HEK293 (cell line): ENCODE results near the gene TBPL1.

ENCODE experiments used
- CTCF ChIP-seq: fragments of 450-650 bp; formaldehyde crosslinking; IDR thresholded peaks from 2 replicates; pipeline ENCODE4 v1.5.1; 2016; ENCODE audit warnings: missing biosample characterization, missing genetic modification characterization
- REST ChIP-seq: fragments of 450-650 bp; formaldehyde crosslinking; IDR thresholded peaks from 2 replicates; pipeline ENCODE4 v1.5.1; 2016; ENCODE audit warnings: missing biosample characterization, missing genetic modification characterization
- ZBTB17 ChIP-seq: fragments of 450-650 bp; formaldehyde crosslinking; IDR thresholded peaks from 2 replicates; pipeline ENCODE4 v1.5.1; 2016; ENCODE audit warnings: missing biosample characterization, missing genetic modification characterization
- ZNF350 ChIP-seq: fragments of 450-650 bp; formaldehyde crosslinking; IDR thresholded peaks from 2 replicates; pipeline ENCODE4 v1.5.0; 2017; ENCODE audit warnings: missing biosample characterization, mild to moderate bottlenecking, missing genetic modification characterization
- ZNF433 ChIP-seq: fragments of 450-650 bp; formaldehyde crosslinking; IDR thresholded peaks from 2 replicates; pipeline ENCODE4 v1.5.1; 2016; ENCODE audit warnings: missing biosample characterization, missing genetic modification characterization, low read depth
- ZNF48 ChIP-seq: fragments of 450-650 bp; formaldehyde crosslinking; IDR thresholded peaks from 2 replicates; pipeline ENCODE4 v1.5.1; 2016; ENCODE audit warnings: missing biosample characterization, missing genetic modification characterization
- ZNF549 ChIP-seq: fragments of 450-650 bp; IDR thresholded peaks from 2 replicates; pipeline ENCODE4 v1.5.1; 2018; ENCODE audit warnings: missing biosample characterization, missing genetic modification characterization, mild to moderate bottlenecking, inconsistent platforms, moderate library complexity
- ZNF747 ChIP-seq: fragments of 450-650 bp; formaldehyde crosslinking; IDR thresholded peaks from 2 replicates; pipeline ENCODE4 v1.5.1; 2016; ENCODE audit warnings: missing biosample characterization, missing genetic modification characterization
- ZNF768 ChIP-seq: fragments of 450-650 bp; formaldehyde crosslinking; IDR thresholded peaks from 2 replicates; pipeline ENCODE4 v1.5.1; 2018; ENCODE audit warnings: missing biosample characterization, mild to moderate bottlenecking, missing genetic modification characterization
- ZNF792 ChIP-seq: fragments of 450-650 bp; formaldehyde crosslinking; IDR thresholded peaks from 2 replicates; pipeline ENCODE4 v1.5.1; 2016; ENCODE audit warnings: missing biosample characterization, missing genetic modification characterization
- TF ChIP-seq, protein P1 (sequence below): fragments of 450-650 bp; formaldehyde crosslinking; IDR thresholded peaks from 2 replicates; pipeline ENCODE4 v1.5.1; 2016; ENCODE audit warnings: missing biosample characterization, missing genetic modification characterization

DNA sequence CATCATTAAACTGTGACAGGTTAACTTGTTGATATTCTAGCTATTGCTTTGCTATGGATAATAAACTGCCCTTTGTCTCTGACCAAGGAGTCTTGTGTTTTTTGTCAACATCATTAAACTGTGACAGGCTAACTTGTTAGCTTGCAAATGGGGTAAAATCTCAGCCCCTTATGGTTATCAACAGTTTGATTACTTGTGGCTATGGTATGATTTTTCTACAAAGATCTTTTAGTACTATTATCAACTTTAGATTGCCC lies 63.5 kb downstream of the TBPL1 start:
- TF ChIP-seq ZNF549, result no peak
- no peak for TF ChIP-seq CTCF (tag by site-specific recombination)
- TF ChIP-seq, protein P1, sequence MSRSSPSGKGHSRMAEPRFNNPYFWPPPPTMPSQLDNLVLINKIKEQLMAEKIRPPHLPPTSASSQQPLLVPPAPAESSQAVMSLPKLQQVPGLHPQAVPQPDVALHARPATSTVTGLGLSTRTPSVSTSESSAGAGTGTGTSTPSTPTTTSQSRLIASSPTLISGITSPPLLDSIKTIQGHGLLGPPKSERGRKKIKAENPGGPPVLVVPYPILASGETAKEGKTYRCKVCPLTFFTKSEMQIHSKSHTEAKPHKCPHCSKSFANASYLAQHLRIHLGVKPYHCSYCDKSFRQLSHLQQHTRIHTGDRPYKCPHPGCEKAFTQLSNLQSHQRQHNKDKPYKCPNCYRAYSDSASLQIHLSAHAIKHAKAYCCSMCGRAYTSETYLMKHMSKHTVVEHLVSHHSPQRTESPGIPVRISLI (tag by site-specific recombination), result no peak
- no peak for TF ChIP-seq ZNF747 (tag by site-specific recombination)
- TF ChIP-seq ZBTB17 (tag by site-specific recombination), result no peak
- TF ChIP-seq ZNF792 (tag by site-specific recombination), result no peak
- TF ChIP-seq ZNF48 (tag by site-specific recombination), result no peak
- no peak for TF ChIP-seq ZNF433 (tag by site-specific recombination)
- no peak for TF ChIP-seq REST (tag by site-specific recombination)
- TF ChIP-seq ZNF768 (tag by site-specific recombination), result no peak
- no peak for TF ChIP-seq ZNF350 (tag by site-specific recombination)
